DND-41 (cell line): ENCODE results near the gene UPB1.

ENCODE experiments used
- CTCF ChIP-seq: IDR thresholded peaks from 2 replicates; pipeline ENCODE4 v1.5.1; 2012; ENCODE audit warnings: borderline replicate concordance, low read length, moderate library complexity, mild to moderate bottlenecking; ENCODE audit not compliant: poor library complexity, severe bottlenecking; ENCODE audit errors: extremely low read depth
- EZH2 ChIP-seq: IDR thresholded peaks from 3 replicates; pipeline ENCODE4 v1.6.1; 2012; ENCODE audit warnings: borderline replicate concordance, low read depth, mild to moderate bottlenecking, moderate library complexity, low read length, inconsistent platforms; ENCODE audit not compliant: severe bottlenecking

- TF ChIP-seq CTCF = no peak
- TF ChIP-seq EZH2 = no peak
Measured at GRCh38 chr22:24489011-24489410, 6.1 kb upstream of the UPB1 start.
